ENCODE measurements around the gene NKAP. TPM values are rescaled to one million over a fixed set of nuclear protein-coding genes. Genes with fewer than 3 reads are reported as not detected.

The NKAP gene
- total and polyA plus RNA-seq, 2 of the 8 experiments (the other 6 are each of a cell fraction or from before 2014, with no cell fraction given): 2.8 to 7.1 TPM

GRCh38 chrX:119900976-119901375 lies 42.6 kb downstream of the NKAP start:
- Histone ChIP-seq H3K23ac (ENCODE audit: insufficient read length) (no peak overlapping the region), H3K79me2 (ENCODE audit: control insufficient read depth in 1 of 2, insufficient read depth in 2 of 2, low read length in 2 of 2) (no peaks in the 10 kb centered on the region), H3K27ac (ENCODE audit: low read depth, low read length) (no peak overlapping the region), H2BK20ac (ENCODE audit: low read length) (no peak overlapping the region), H2BK5ac (ENCODE audit: low read depth, low read length) (no peak overlapping the region), H3K23me2 (ENCODE audit: low read depth, low read length) (no peaks in the 10 kb centered on the region), H3K27me3 (replicated peaks in 1 of 4; ENCODE audit: control insufficient read depth in 3 of 4, extremely low read depth in 1 of 4, insufficient read depth in 3 of 4, low read length in 3 of 4) (no peaks in the 10 kb centered on the region), H3K9ac (replicated peaks in 1 of 4; ENCODE audit: extremely low read depth in 1 of 4, low read depth in 3 of 4, low read length in 3 of 4) (no peak overlapping the region), H3K4me2 (ENCODE audit: insufficient read depth in 1 of 2, low read depth in 2 of 2, low read length in 2 of 2) (no peak overlapping the region), H3K9me3 (ENCODE audit: insufficient read depth in 2 of 2, low read depth in 1 of 2, low read length in 1 of 2) (no peaks in the 10 kb centered on the region), H2AK5ac (ENCODE audit: low read depth, low read length) (no peak overlapping the region), H3K79me1 (ENCODE audit: low read depth, low read length) (no peaks in the 10 kb centered on the region), H3K56ac (replicated peaks; ENCODE audit: insufficient read length, low read depth, low read length) (no peak overlapping the region), H2BK120ac (replicated peaks; ENCODE audit: low read depth, low read length) (no peak overlapping the region), H3K36me3 (ENCODE audit: control insufficient read depth in 2 of 4, insufficient read depth in 4 of 4, low read length in 3 of 4) (no peaks in the 10 kb centered on the region), H3K18ac (ENCODE audit: extremely low read depth, low read length) (no peak overlapping the region), H3K14ac (ENCODE audit: insufficient read length) (no peak overlapping the region), H4K5ac (ENCODE audit: insufficient read length, low read depth, low read length) (no peak overlapping the region), H2AFZ (ENCODE audit: low read length) (no peak overlapping the region), H3K4ac (replicated peaks; ENCODE audit: insufficient read length, low read depth, low read length) (no peak overlapping the region), H3K4me1 (replicated peaks in 1 of 4; ENCODE audit: control insufficient read depth in 3 of 4, insufficient read depth in 4 of 4, low read length in 3 of 4) (peaks cover 0 to 2% (median 0%) of the 10 kb centered on the region in 4 experiments; a peak in 1 of 7 replicates), H4K91ac (replicated peaks; ENCODE audit: insufficient read length, low read length) (no peak overlapping the region), H3K4me3 (ENCODE audit: extremely low read depth in 1 of 4, insufficient read depth in 2 of 4, low read depth in 3 of 4, low read length in 4 of 4) (no peak overlapping the region), H2BK12ac (ENCODE audit: low read depth, low read length) (no peak overlapping the region), H4K8ac (ENCODE audit: extremely low read depth, insufficient read depth, low read length) (no peak overlapping the region), H2BK15ac (ENCODE audit: low read length) (no peak overlapping the region), H4K20me1 (replicated peaks in 1 of 2; ENCODE audit: control insufficient read depth in 1 of 2, insufficient read depth in 2 of 2, low read length in 2 of 2) (no peaks in the 10 kb centered on the region)
- FAIRE-seq: no peak
- no peak for DNase-seq (ENCODE audit: low read depth in 1 of 2, low spot score in 2 of 2)
- 77% methylated on average over 1 of the region's 1 CpG; no CpG with 5 or more reads in 1 of the 2 experiments for WGBS, 2 experiments (ENCODE audit: extremely low coverage in 1 of 2, insufficient coverage in 1 of 2, insufficient read length in 1 of 2, insufficient replicate concordance in 2 of 2, low coverage in 1 of 2, low lambda C conversion rate in 2 of 2, missing lambda C conversion rate in 1 of 2)
- POLR2A ChIA-PET (ENCODE audit: partially characterized antibody): interaction anchor here (0.6 kb wide), 1 partner anchor 10 kb away, joined by 3 read pairs; no protein-coding TSS in a partner anchor
- CTCF ChIA-PET (ENCODE audit: partially characterized antibody): interaction anchor here (0.7 to 1.2 kb wide), 3 partner anchors 11 to 47 kb away, joined by 3 to 6 read pairs (median 3); no protein-coding TSS in a partner anchor
- TF ChIP-seq ASH2L (IDR thresholded peaks at IDR 0.05; ENCODE audit: low read length) (no peak), SIX5 (IDR thresholded peaks at IDR 0.05; ENCODE audit: low read depth, low read length) (no peak), RAD21 (IDR thresholded peaks at IDR 0.05 in 1 of 2, conservative IDR thresholded peaks at IDR 0.05 in 1 of 2; ENCODE audit: low read depth in 2 of 2, low read length in 2 of 2) (no peak), TAF1 (IDR thresholded peaks at IDR 0.05; ENCODE audit: low read depth, low read length) (no peak), RXRA (IDR thresholded peaks at IDR 0.05; ENCODE audit: insufficient read depth, low read depth, low read length) (no peak), SIN3A (conservative IDR thresholded peaks at IDR 0.05 in 1 of 2, IDR thresholded peaks at IDR 0.05 in 1 of 2; ENCODE audit: low read depth in 1 of 2, low read length in 2 of 2) (no peak), JUN (IDR thresholded peaks at IDR 0.05; ENCODE audit: low read depth, low read length) (no peak), BCL11A (IDR thresholded peaks at IDR 0.05; ENCODE audit: low read depth in 2 of 2, low read length in 2 of 2) (no peak), EP300 (IDR thresholded peaks at IDR 0.05; ENCODE audit: borderline replicate concordance in 1 of 2, low read depth in 2 of 2, low read length in 2 of 2) (no peak), NANOG (IDR thresholded peaks at IDR 0.05; ENCODE audit: insufficient read depth, low read depth, low read length, poor library complexity, severe bottlenecking) (no peak), CBX5 (IDR thresholded peaks at IDR 0.05; ENCODE audit: low read depth, low read length) (no peak), ATF2 (IDR thresholded peaks at IDR 0.05; ENCODE audit: low read length) (no peak)

Measured in H1 (cell line).